Smooth muscle cell (in vitro differentiated cells): Measurements from ENCODE around the gene KLHL34. TPM values are rescaled to one million over a fixed set of nuclear protein-coding genes. Genes with fewer than 3 reads are reported as not detected.

ENCODE experiments used
- DNase-seq: peaks from one replicate; lab custom pipeline; 2025; ENCODE audit not compliant: unreplicated experiment; lab: John Stamatoyannopoulos, UW
- H2AFZ ChIP-seq: fragments of 200-600 bp; sonication (generic); 2 replicates; pipeline ENCODE4 v1.6.0; 2016; ENCODE audit warnings: antibody characterized with exemption, low read depth, mild to moderate bottlenecking
- H3F3A ChIP-seq: fragments of 200-600 bp; sonication (generic); 2 replicates; pipeline ENCODE4 v1.6.0; 2017; ENCODE audit warnings: antibody characterized with exemption, low read depth
- H3K27ac ChIP-seq: fragments of 200-600 bp; sonication (generic); 2 replicates; pipeline ENCODE4 v1.5.1; 2016; ENCODE audit warnings: low read depth, mild to moderate bottlenecking
- H3K27me3 ChIP-seq: fragments of 200-600 bp; sonication (generic); 2 replicates; pipeline ENCODE4 v1.6.1; 2016; ENCODE audit warnings: low read depth, mild to moderate bottlenecking
- H3K36me3 ChIP-seq: fragments of 200-600 bp; sonication (generic); 2 replicates; pipeline ENCODE4 v1.5.1; 2016; ENCODE audit warnings: low read depth
- H3K4me1 ChIP-seq: fragments of 200-600 bp; sonication (generic); 2 replicates; pipeline ENCODE4 v1.5.1; 2016; ENCODE audit warnings: low read depth
- H3K4me2 ChIP-seq: fragments of 200-600 bp; sonication (generic); 2 replicates; pipeline ENCODE4 v1.6.0; 2016; ENCODE audit warnings: mild to moderate bottlenecking
- H3K4me3 ChIP-seq: fragments of 200-600 bp; sonication (generic); 2 replicates; pipeline ENCODE4 v1.5.1; 2016; ENCODE audit warnings: mild to moderate bottlenecking
- H3K79me2 ChIP-seq: fragments of 200-600 bp; sonication (generic); 2 replicates; pipeline ENCODE4 v1.6.0; 2016; ENCODE audit warnings: low read depth, mild to moderate bottlenecking
- H3K9ac ChIP-seq: fragments of 200-600 bp; sonication (generic); 2 replicates; pipeline ENCODE4 v1.6.0; 2016; ENCODE audit warnings: low read depth
- H3K9me3 ChIP-seq: fragments of 200-600 bp; sonication (generic); replicated peaks from 2 replicates; pipeline ENCODE4 v1.5.1; 2016; ENCODE audit warnings: low read depth
- H4K20me1 ChIP-seq: fragments of 200-600 bp; sonication (generic); 2 replicates; pipeline ENCODE4 v1.6.0; 2016; ENCODE audit warnings: low read depth
- WGBS: methylation state at CpG from one replicate; pipeline ENCODE4 v1.1.7; 2016; ENCODE audit warnings: low lambda C conversion rate; 5-methylcytosine and 5-hydroxymethylcytosine counted together
- polyA plus RNA-seq: library from polyadenylated mRNA; unstranded; fragments of >200 nt; fragmentation: Nextera tagmentation; extraction: Ambion mirVana; gene quantifications from 2 replicates; pipeline ENCODE4 v1.2.1, GENCODE V29; 2016
- total RNA-seq: library from RNA; depleted of rRNA; stranded (reverse); fragments of >200 nt; gene quantifications from 2 replicates; pipeline ENCODE4 v1.2.3, GENCODE V29; 2014
- TF ChIP-seq, protein P1 (sequence below): fragments of 200-600 bp; sonication (generic); IDR thresholded peaks from 2 replicates; pipeline ENCODE4 v1.5.1; 2017; ENCODE audit warnings: borderline replicate concordance, mild to moderate bottlenecking, antibody characterized with exemption; ENCODE audit not compliant: insufficient read depth, poor library complexity, severe bottlenecking

The KLHL34 gene
- total and polyA plus RNA-seq, 2 experiments from 2014 or later, result not detected

GRCh38 chrX:21612154-21612553 lies 46.0 kb downstream of the KLHL34 start:
- no peaks in the 10 kb centered on the region for H4K20me1 ChIP-seq

DNA sequence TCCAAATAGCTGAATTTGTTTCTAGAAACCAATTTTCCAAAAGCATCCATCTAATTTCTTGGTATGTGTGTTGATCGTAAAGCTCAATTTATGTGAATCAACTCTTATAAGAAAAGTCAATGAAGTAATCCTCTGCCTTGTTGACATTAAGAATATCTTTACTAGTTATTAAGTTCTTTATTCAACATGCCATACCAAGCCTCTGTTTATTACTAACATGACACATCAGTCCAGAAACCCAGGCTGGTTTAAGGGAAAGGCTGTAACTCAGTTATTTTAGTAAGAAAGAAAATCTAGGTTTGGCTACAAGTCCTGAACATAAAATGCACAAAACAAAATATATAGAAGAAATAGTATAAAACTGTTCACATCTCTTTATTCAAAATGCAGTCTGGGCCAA lies 48.0 kb downstream of the KLHL34 start:
- Histone ChIP-seq H2AFZ (no peak overlapping the region), H3K9ac (no peak overlapping the region), H3K4me2 (peak overlapping the region; percentile 33), H3K36me3 (no peaks in the 10 kb centered on the region), H3F3A (no peaks in the 10 kb centered on the region), H3K4me1 (no peaks in the 10 kb centered on the region), H3K27ac (peak overlapping the region; percentile 62), H3K4me3 (no peak overlapping the region), H4K20me1 (no peaks in the 10 kb centered on the region), H3K27me3 (no peaks in the 10 kb centered on the region), H3K79me2 (no peaks in the 10 kb centered on the region), H3K9me3 (no peaks in the 10 kb centered on the region)
- DNase-seq, result no peak
- TF ChIP-seq, protein P1, sequence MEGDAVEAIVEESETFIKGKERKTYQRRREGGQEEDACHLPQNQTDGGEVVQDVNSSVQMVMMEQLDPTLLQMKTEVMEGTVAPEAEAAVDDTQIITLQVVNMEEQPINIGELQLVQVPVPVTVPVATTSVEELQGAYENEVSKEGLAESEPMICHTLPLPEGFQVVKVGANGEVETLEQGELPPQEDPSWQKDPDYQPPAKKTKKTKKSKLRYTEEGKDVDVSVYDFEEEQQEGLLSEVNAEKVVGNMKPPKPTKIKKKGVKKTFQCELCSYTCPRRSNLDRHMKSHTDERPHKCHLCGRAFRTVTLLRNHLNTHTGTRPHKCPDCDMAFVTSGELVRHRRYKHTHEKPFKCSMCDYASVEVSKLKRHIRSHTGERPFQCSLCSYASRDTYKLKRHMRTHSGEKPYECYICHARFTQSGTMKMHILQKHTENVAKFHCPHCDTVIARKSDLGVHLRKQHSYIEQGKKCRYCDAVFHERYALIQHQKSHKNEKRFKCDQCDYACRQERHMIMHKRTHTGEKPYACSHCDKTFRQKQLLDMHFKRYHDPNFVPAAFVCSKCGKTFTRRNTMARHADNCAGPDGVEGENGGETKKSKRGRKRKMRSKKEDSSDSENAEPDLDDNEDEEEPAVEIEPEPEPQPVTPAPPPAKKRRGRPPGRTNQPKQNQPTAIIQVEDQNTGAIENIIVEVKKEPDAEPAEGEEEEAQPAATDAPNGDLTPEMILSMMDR, result no peak
- 66% methylated on average over 1 of the region's 1 CpG for WGBS

More at GRCh38 chrX:21612154-21612553, 46.0 kb downstream of the KLHL34 start:
- H3K4me2 ChIP-seq, result no peak overlapping the region
- no peak overlapping the region for H2AFZ ChIP-seq
- no peak for DNase-seq
- H3K27me3 ChIP-seq, result no peaks in the 10 kb centered on the region
- no peaks in the 10 kb centered on the region for H3F3A ChIP-seq
- H3K36me3 ChIP-seq, result no peaks in the 10 kb centered on the region
- H3K9ac ChIP-seq, result no peak overlapping the region
- TF ChIP-seq, protein P1, result no peak
- no peak overlapping the region for H3K4me3 ChIP-seq
- 74% methylated on average over 5 of the region's 5 CpGs for WGBS
- no peaks in the 10 kb centered on the region for H3K4me1 ChIP-seq
- no peaks in the 10 kb centered on the region for H3K9me3 ChIP-seq
- H3K27ac ChIP-seq, result no peak overlapping the region
- no peaks in the 10 kb centered on the region for H3K79me2 ChIP-seq

GRCh38 chrX:21606002-21606401 lies 52.1 kb downstream of the KLHL34 start:
- H3K27ac ChIP-seq, result no peak overlapping the region
- H3K36me3 ChIP-seq, result no peaks in the 10 kb centered on the region
- H3K4me2 ChIP-seq, result no peak overlapping the region
- no peaks in the 10 kb centered on the region for H4K20me1 ChIP-seq
- H3K4me3 ChIP-seq, result no peak overlapping the region
- H3K9ac ChIP-seq, result no peak overlapping the region
- no peaks in the 10 kb centered on the region for H3F3A ChIP-seq
- no peak for DNase-seq
- no peaks in the 10 kb centered on the region for H3K9me3 ChIP-seq
- H3K27me3 ChIP-seq, result no peaks in the 10 kb centered on the region
- TF ChIP-seq, protein P1, result no peak
- no peaks in the 10 kb centered on the region for H3K4me1 ChIP-seq
- H3K79me2 ChIP-seq, result no peaks in the 10 kb centered on the region
- no peak overlapping the region for H2AFZ ChIP-seq

Other genes with a start within 250 kb of the KLHL34 start
- not detected in 2 replicates for gene SMPX, start 99.8 kb upstream of the KLHL34 start, total RNA-seq
- gene SMPX, start 99.8 kb upstream of the KLHL34 start, polyA plus RNA-seq, result 0.20 and 0.37 TPM in 2 replicates
- gene MBTPS2, start 181.3 kb upstream of the KLHL34 start, total RNA-seq, result 13.2 and 16.6 TPM in 2 replicates
- gene MBTPS2, start 181.3 kb upstream of the KLHL34 start, polyA plus RNA-seq, result 14.1 TPM in 2 replicates
- 2.0 and 2.2 TPM in 2 replicates for gene YY2, start 197.7 kb upstream of the KLHL34 start, total RNA-seq
- gene YY2, start 197.7 kb upstream of the KLHL34 start, polyA plus RNA-seq, result 2.2 and 2.4 TPM in 2 replicates